ENCODE measurements around the gene PLPP2.
A peak's percentile ranks its signal among the peaks of the same experiment; 100 is the strongest.

The PLPP2 gene

GRCh38 chr19:289651-290371, 1.4 kb downstream of the PLPP2 start:
- peak overlapping the region; percentile 71 for H3K4me3 ChIP-seq (ENCODE audit: low read length)
- peak overlapping the region; percentile 88 for H3K27ac ChIP-seq (ENCODE audit: low read length)
- H3K27me3 ChIP-seq (ENCODE audit: insufficient read depth, low read length): peaks cover 38% of the 10 kb centered on the region

GRCh38 chr19:288911-289310, 2.3 kb downstream of the PLPP2 start:
- Histone ChIP-seq H3K4me3 (ENCODE audit: low read length) (no peak overlapping the region), H3K9ac (ENCODE audit: low read depth, low read length) (peak overlapping the region; percentile 77; the same call in 1 of the 2 replicates), H3K27me3 (ENCODE audit: insufficient read depth, low read length) (peaks cover 29% of the 10 kb centered on the region), H3K9me3 (ENCODE audit: insufficient read depth, low read depth, low read length) (no peaks in the 10 kb centered on the region), H3K4me1 (ENCODE audit: insufficient read depth, low read length) (peaks cover 11% of the 10 kb centered on the region; the same call in 1 of the 2 replicates), H3K27ac (ENCODE audit: low read length) (peak overlapping the region; percentile 61), H3K36me3 (ENCODE audit: insufficient read depth, low read depth, low read length) (peaks cover 16% of the 10 kb centered on the region; the same call in 1 of the 2 replicates)

More at GRCh38 chr19:289651-290371, 1.4 kb downstream of the PLPP2 start:
- peaks cover 11% of the 10 kb centered on the region; the same call in 1 of the 2 replicates for H3K4me1 ChIP-seq (ENCODE audit: insufficient read depth, low read length)
- H3K36me3 ChIP-seq (ENCODE audit: insufficient read depth, low read depth, low read length): peaks cover 16% of the 10 kb centered on the region; the same call in 1 of the 2 replicates
- peak overlapping the region; percentile 77 for H3K9ac ChIP-seq (ENCODE audit: low read depth, low read length)
- no peaks in the 10 kb centered on the region for H3K9me3 ChIP-seq (ENCODE audit: insufficient read depth, low read depth, low read length)

GRCh38 chr19:287381-287871, 3.8 kb downstream of the PLPP2 start:
- Histone ChIP-seq H3K4me1 (ENCODE audit: insufficient read depth, low read length) (peaks cover 11% of the 10 kb centered on the region; the same call in 1 of the 2 replicates), H3K27ac (ENCODE audit: low read length) (no peak overlapping the region), H3K9ac (ENCODE audit: low read depth, low read length) (no peak overlapping the region), H3K36me3 (ENCODE audit: insufficient read depth, low read depth, low read length) (peaks cover 25% of the 10 kb centered on the region), H3K4me3 (ENCODE audit: low read length) (no peak overlapping the region), H3K9me3 (ENCODE audit: insufficient read depth, low read depth, low read length) (no peaks in the 10 kb centered on the region), H3K27me3 (ENCODE audit: insufficient read depth, low read length) (peaks cover 14% of the 10 kb centered on the region)

DNA sequence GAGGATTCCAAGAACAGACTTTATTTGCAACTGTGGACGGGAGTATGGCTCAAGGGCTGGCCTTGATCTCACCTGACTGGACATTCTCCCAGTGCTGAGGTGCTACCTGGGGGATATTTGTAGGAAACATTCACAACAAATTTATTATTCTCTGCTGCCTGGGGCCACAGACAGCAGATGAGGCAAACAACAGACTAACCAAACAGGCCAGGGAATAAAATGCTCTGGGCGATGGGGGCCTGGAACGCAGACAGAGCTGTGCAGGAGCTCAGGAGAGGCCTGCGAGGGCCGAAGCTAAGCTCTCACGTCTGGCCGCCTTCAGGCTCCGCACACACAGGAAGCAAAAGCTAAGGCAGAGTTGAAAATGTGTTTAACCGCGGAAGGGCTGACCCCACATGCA, 7.8 kb downstream of the PLPP2 start:
- no peaks in the 10 kb centered on the region for H3K27me3 ChIP-seq (ENCODE audit: insufficient read depth, low read length)
- no peaks in the 10 kb centered on the region for H3K9me3 ChIP-seq (ENCODE audit: insufficient read depth, low read depth, low read length)
- peaks cover 48% of the 10 kb centered on the region for H3K36me3 ChIP-seq (ENCODE audit: insufficient read depth, low read depth, low read length)
- no peak overlapping the region for H3K4me3 ChIP-seq (ENCODE audit: low read length)
- peaks cover 3% of the 10 kb centered on the region; the same call in 1 of the 2 replicates for H3K4me1 ChIP-seq (ENCODE audit: insufficient read depth, low read length)
- H3K27ac ChIP-seq (ENCODE audit: low read length): no peak overlapping the region
- H3K9ac ChIP-seq (ENCODE audit: low read depth, low read length): no peak overlapping the region

- H3K9ac ChIP-seq (ENCODE audit: low read depth, low read length): no peak overlapping the region
- peaks cover under 1% of the 10 kb centered on the region; the same call in 1 of the 2 replicates for H3K4me1 ChIP-seq (ENCODE audit: insufficient read depth, low read length)
- no peaks in the 10 kb centered on the region for H3K9me3 ChIP-seq (ENCODE audit: insufficient read depth, low read depth, low read length)
- H3K27ac ChIP-seq (ENCODE audit: low read length): no peak overlapping the region
- H3K36me3 ChIP-seq (ENCODE audit: insufficient read depth, low read depth, low read length): peaks cover 46% of the 10 kb centered on the region
- H3K27me3 ChIP-seq (ENCODE audit: insufficient read depth, low read length): no peaks in the 10 kb centered on the region
- H3K4me3 ChIP-seq (ENCODE audit: low read length): no peak overlapping the region
Measured at GRCh38 chr19:282501-282900, 8.7 kb downstream of the PLPP2 start.

DNA sequence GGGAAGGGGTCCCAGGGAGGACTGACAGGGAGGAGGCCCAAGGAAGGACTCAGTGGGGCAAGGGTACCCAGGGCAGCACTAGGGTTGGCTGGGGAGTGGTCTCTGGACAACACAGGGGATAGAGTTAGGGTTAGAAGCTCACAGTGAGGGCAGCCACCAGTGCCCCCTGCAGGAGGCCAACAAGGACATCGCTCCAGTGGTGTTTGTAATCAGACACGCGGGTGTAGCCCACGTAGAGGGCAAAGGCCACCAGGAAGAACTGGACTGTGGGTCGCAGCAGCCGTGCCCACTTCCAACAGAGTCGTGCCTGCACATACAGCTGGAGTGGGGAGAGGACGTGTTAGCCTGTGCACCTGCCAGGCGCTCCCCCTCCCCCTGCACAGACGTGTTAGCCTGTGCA, 9.2 kb downstream of the PLPP2 start:
- no peaks in the 10 kb centered on the region for H3K9me3 ChIP-seq (ENCODE audit: insufficient read depth, low read depth, low read length)
- no peak overlapping the region for H3K27ac ChIP-seq (ENCODE audit: low read length)
- H3K4me1 ChIP-seq (ENCODE audit: insufficient read depth, low read length): peaks cover 5% of the 10 kb centered on the region; the same call in 1 of the 2 replicates
- peaks cover 41% of the 10 kb centered on the region for H3K36me3 ChIP-seq (ENCODE audit: insufficient read depth, low read depth, low read length)
- peaks cover 4% of the 10 kb centered on the region; the same call in 1 of the 2 replicates for H3K27me3 ChIP-seq (ENCODE audit: insufficient read depth, low read length)
- no peak overlapping the region for H3K4me3 ChIP-seq (ENCODE audit: low read length)
- no peak overlapping the region for H3K9ac ChIP-seq (ENCODE audit: low read depth, low read length)

GRCh38 chr19:281156-281853, 9.9 kb downstream of the PLPP2 start:
- no peak overlapping the region for H3K9ac ChIP-seq (ENCODE audit: low read depth, low read length)
- no peak overlapping the region for H3K4me3 ChIP-seq (ENCODE audit: low read length)
- peaks cover 5% of the 10 kb centered on the region; the same call in 1 of the 2 replicates for H3K4me1 ChIP-seq (ENCODE audit: insufficient read depth, low read length)
- peaks cover 6% of the 10 kb centered on the region; the same call in 1 of the 2 replicates for H3K27me3 ChIP-seq (ENCODE audit: insufficient read depth, low read length)
- H3K36me3 ChIP-seq (ENCODE audit: insufficient read depth, low read depth, low read length): peaks cover 35% of the 10 kb centered on the region
- H3K9me3 ChIP-seq (ENCODE audit: insufficient read depth, low read depth, low read length): no peaks in the 10 kb centered on the region
- H3K27ac ChIP-seq (ENCODE audit: low read length): no peak overlapping the region

GRCh38 chr19:280541-281009, 10.6 kb downstream of the PLPP2 start:
- Histone ChIP-seq H3K27ac (ENCODE audit: low read length) (no peak overlapping the region), H3K4me1 (ENCODE audit: insufficient read depth, low read length) (peaks cover 5% of the 10 kb centered on the region; the same call in 1 of the 2 replicates), H3K36me3 (ENCODE audit: insufficient read depth, low read depth, low read length) (peaks cover 32% of the 10 kb centered on the region), H3K9me3 (ENCODE audit: insufficient read depth, low read depth, low read length) (no peaks in the 10 kb centered on the region), H3K27me3 (ENCODE audit: insufficient read depth, low read length) (peaks cover 6% of the 10 kb centered on the region; the same call in 1 of the 2 replicates), H3K9ac (ENCODE audit: low read depth, low read length) (no peak overlapping the region), H3K4me3 (ENCODE audit: low read length) (no peak overlapping the region)

DNA sequence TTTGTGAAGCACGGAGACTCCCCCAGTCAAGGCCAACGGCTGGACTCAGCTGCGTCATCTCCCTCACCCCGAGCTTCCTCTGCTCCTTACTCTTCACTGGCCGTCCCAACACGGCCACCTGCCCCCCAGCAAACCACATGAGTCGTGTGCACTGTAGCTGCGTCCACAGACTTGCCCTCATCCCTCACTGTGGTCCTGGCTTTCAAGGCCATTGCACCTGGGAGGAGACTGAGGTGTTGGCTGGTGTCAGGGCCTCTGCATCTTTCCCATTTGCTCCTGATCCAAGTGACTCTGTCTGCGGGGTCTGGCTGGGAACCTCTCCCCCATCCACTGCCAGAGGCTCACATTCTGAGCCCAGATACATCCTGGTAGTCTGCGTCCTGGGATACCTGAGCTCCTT, 11.5 kb downstream of the PLPP2 start:
- Histone ChIP-seq H3K4me1 (ENCODE audit: insufficient read depth, low read length) (peaks cover 5% of the 10 kb centered on the region; the same call in 1 of the 2 replicates), H3K27ac (ENCODE audit: low read length) (no peak overlapping the region), H3K4me3 (ENCODE audit: low read length) (no peak overlapping the region), H3K27me3 (ENCODE audit: insufficient read depth, low read length) (peaks cover 6% of the 10 kb centered on the region; the same call in 1 of the 2 replicates), H3K9me3 (ENCODE audit: insufficient read depth, low read depth, low read length) (no peaks in the 10 kb centered on the region), H3K36me3 (ENCODE audit: insufficient read depth, low read depth, low read length) (peaks cover 32% of the 10 kb centered on the region), H3K9ac (ENCODE audit: low read depth, low read length) (no peak overlapping the region)

DNA sequence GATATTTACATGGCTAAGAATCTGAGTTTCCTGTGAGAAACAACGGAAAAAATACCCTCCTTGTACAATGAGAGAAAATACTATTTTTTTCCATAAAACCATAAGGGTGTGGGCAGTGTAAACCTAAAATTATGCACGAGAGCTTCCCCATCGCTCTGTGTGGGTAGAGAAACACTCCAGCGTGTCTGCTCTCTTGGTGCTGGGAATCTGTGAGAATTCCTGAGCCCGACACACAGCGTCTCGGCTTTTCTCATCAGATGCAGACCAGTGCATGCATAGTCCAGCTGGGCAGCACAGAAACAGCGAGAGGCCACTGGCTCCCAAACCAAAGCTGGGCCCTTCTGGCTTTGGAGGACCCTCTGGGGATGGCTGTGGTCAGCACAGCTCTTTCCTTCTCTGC, 12.0 kb downstream of the PLPP2 start:
- Histone ChIP-seq H3K27me3 (ENCODE audit: insufficient read depth, low read length) (peaks cover 6% of the 10 kb centered on the region; the same call in 1 of the 2 replicates), H3K4me3 (ENCODE audit: low read length) (no peak overlapping the region), H3K27ac (ENCODE audit: low read length) (no peak overlapping the region), H3K9ac (ENCODE audit: low read depth, low read length) (no peak overlapping the region), H3K4me1 (ENCODE audit: insufficient read depth, low read length) (peaks cover 5% of the 10 kb centered on the region; the same call in 1 of the 2 replicates), H3K9me3 (ENCODE audit: insufficient read depth, low read depth, low read length) (no peaks in the 10 kb centered on the region), H3K36me3 (ENCODE audit: insufficient read depth, low read depth, low read length) (peaks cover 32% of the 10 kb centered on the region)

DNA sequence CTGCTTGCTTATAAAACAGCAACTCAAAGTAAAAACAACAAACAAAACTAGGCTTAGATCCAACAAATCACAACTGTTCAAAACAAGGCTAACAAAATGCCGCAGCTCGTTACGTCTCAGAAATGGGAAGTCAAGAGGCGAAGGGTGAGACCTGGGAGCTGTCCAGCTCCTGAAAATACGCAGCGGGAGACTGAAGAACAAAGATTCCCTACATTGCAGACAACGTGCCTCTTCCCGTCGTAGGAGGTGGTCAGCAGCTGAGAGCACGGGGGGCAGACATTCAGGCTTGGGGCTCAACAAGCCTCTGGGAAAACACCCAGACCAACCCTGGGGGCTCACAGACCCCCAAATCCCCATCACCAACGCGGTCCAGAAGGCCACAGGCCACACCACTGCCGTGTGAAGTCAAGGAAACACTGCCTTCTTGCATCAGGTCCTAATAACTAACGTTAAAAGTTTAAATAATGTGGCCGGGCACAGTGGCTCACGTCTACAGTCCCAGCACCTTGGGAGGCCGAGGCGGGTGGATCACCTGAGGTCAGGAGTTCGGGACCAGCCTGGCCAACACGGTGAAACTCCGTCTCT, 13.5 kb downstream of the PLPP2 start:
- Histone ChIP-seq H3K27ac (ENCODE audit: low read length) (no peak overlapping the region), H3K4me3 (ENCODE audit: low read length) (0 out of 2 replicates have a peak overlapping the region, but pooled peaks have one; percentile 34), H3K4me1 (ENCODE audit: insufficient read depth, low read length) (peaks cover 5% of the 10 kb centered on the region; the same call in 1 of the 2 replicates), H3K9me3 (ENCODE audit: insufficient read depth, low read depth, low read length) (no peaks in the 10 kb centered on the region), H3K36me3 (ENCODE audit: insufficient read depth, low read depth, low read length) (peaks cover 23% of the 10 kb centered on the region), H3K27me3 (ENCODE audit: insufficient read depth, low read length) (peaks cover 6% of the 10 kb centered on the region; the same call in 1 of the 2 replicates), H3K9ac (ENCODE audit: low read depth, low read length) (no peak overlapping the region)
